ENCODE measurements around the gene TNNC2.
A peak's percentile ranks its signal among the peaks of the same experiment; 100 is the strongest.
"Not testable (repeated sequence)": the region's sequence is repeated elsewhere in the genome, so short reads cannot be mapped to it uniquely, and the experiment has no call there.

The TNNC2 gene

DNA sequence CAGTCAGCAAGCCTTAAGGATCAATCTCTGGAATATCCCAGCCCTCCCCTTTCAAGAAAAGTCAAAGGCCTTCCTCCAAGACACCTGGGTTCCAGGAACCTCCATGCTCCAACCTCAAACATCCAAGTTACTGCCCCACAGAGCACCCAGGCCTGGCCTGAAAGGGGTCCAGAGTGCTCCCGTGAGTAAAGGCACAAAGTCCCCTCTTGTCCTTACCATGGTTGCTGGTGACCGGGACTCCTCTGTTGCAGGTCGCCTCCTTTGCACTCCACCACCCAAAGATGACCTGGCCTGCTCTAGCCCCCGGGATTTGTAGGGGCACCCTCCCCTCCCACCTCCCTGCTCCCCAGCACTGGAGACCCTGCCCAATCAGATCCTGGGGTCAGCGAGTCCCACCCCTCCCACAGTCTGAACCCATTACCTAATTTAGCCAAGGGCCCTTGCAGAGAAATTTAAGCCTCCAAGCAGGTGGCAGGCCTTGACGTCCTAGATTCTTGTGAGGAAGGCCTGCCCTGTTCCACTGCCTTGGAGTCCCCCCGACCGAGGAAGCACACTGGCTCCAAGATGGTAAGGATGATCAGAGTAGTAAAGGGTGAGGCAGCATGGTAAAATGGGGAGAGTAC, at the start of gene TNNC2:
Gene TNNC2 (minus strand): TSS at position 283 of the 623 bp plus-strand sequence. CDS start 64 bp downstream, at position 219.
- DNase-seq = no peak

- DNase-seq = no peak
Measured at GRCh38 chr20:45874576-45874975, 47.5 kb upstream of the TNNC2 start.

- not testable (repeated sequence) for DNase-seq
Measured at GRCh38 chr20:45874104-45874481, 47.0 kb upstream of the TNNC2 start.

GRCh38 chr20:45873409-45874103, 46.4 kb upstream of the TNNC2 start:
- DNase-seq = no peak

GRCh38 chr20:45872626-45873025, 45.5 kb upstream of the TNNC2 start:
- no peak for DNase-seq

- no peak for DNase-seq
Measured at GRCh38 chr20:45867819-45868176, 40.7 kb upstream of the TNNC2 start.

- DNase-seq = no peak
Measured at GRCh38 chr20:45867136-45867818, 40.2 kb upstream of the TNNC2 start.

GRCh38 chr20:45866454-45866853, 39.3 kb upstream of the TNNC2 start:
- no peak for DNase-seq

DNA sequence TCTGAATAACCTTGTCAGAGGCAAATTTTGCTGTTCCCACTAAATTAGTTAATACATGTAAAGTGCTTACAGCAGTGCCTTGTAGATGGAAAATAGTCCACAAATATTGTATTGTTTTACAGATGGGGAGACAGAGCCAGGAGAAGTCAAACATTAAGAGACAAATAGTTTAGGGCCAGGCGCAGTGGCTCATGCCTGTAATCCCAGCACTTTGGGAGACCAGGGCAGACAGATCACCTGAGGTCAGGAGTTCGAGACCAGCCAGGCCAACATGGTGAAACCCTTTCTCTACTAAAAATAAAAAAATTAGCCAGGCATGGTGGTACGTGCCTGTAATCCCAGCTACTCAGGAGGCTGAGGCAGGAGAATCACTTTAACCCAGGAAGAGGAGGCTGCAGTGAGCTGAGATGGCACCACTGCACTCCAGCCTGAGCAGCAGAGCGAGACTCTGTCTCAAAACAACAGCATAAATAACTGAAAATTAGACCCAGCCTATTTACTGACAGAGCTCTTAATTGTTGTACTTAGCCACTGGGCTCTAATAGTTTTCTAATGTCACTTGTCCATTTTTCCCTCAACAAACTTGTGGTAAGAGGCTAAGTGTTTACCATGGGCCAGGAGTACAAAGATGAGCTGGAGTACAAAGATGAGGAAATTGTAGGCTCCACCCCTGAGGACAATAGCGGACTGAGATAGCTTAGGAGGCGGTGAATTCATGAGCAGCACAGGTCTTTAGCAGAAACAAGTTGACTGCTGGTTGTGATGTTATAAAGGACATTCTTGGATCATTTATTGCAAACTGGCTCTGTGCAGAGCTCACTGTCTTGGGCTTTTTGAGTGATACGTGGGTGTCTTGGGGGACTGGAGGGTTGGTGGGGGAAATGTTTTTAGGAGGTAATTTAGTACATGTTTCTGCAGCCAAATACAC, 36.7 kb upstream of the TNNC2 start:
- no peak for DNase-seq

DNA sequence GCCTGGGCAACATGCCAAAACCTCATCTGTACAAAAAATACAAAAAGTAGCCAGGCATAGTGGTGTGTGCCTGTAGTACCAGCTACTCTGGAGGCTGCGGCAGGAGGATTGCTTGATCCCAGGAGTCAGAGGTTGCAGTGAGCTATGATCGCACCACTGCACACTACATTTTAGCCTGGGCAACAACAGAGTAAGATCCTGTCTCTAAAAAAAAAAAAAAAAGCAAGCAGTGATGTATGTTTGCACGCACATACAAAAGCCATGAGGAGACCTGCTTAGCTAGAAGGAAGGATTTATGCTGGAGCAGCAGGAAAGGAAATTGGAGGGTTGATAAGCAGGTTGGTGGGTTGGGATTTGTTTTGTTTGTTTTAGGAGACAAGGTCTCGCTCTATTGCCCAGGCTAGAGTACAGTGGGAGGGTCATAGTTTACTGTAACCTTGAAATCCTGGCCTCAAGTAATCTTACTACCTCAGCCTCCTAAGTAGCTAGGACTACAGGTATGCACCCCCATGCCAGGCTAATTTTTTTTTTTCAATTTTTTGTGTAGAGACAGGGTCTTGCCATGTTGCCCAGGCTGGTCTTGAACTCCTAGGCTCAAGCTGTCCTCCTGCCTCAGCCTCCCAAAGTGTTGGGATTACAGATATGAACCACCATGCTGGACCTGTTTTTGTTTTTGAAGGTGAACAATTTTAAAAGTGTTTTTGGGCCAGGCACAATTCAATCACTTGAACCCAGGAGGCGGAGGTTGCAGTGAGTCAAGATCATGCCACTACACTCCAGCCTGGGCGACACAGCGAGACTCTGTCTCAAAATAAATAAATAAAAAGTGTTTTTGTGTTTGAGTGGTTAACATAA, 34.3 kb upstream of the TNNC2 start:
- DNase-seq = no peak

- DNase-seq = no peak
Measured at GRCh38 chr20:45860560-45861220, 33.6 kb upstream of the TNNC2 start.

DNA sequence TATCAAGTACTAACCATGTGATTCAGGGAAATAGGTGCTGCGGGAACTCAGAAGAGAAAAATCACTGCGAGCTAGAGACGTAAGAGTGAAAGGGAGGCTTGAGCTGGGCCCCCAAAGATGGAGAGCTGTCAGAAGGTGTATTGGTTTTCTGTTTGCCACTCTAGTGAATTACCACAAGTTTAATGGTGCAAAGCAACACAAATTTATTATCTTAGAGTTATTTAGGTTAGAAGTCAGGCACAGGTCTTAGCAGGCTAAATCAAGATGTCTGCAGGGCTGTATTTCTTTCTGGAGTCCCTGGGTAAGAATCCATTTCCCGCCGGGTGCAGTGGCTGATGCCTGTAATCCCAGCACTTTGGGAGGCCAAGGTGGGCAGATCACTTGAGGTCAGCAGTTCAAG, 32.8 kb upstream of the TNNC2 start:
- no peak for DNase-seq

DNA sequence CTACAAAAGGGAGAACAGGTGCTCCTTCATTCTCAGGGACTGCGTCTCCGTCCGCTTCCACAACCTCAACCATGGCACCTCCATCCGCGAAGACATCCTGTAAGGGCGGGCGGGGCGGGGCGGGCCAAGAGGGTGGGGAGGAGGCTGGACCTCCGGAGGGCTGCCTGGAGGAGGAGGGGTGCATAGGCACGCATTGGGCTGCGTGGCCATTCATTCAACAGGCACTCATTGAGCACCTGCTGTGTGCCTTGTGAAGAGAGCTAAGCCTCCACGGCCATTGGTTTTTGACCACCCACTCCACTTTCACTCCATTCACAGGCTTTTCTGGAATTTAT, 30.7 kb upstream of the TNNC2 start:
- no peak for DNase-seq

GRCh38 chr20:45857114-45857881, 30.2 kb upstream of the TNNC2 start, which contains the start of the genes ACOT8 and ZSWIM3:
Gene ACOT8, minus strand, starts transcription at chr20:45857392. Its CDS starts 77 bp downstream, at chr20:45857315.
Gene ZSWIM3, plus strand, starts transcription at chr20:45857614. Its CDS starts 212 bp downstream, at chr20:45857826.
- peak; percentile 85 for DNase-seq

GRCh38 chr20:45853484-45853883, 26.4 kb upstream of the TNNC2 start:
- no peak for DNase-seq

GRCh38 chr20:45852326-45852725, 25.2 kb upstream of the TNNC2 start:
- DNase-seq = no peak

DNA sequence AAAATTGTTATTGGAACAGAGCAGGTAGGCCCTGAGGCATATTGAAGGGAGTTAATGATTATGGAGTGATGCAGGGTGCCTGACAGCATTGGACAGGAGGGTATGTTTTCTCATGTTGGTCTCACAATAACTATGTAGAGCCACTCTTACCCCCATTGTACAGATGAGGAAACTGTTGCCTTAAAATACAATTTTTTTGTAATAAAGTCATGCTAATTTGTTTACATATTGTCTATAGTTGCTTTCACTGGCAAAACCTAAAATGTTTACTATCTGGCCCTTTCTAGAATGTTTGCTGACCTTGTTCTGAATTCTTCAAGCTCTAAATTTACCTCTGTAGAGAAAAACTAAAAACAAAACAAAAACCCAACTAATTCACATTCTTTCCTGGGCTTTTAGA, 24.4 kb upstream of the TNNC2 start:
- no peak for DNase-seq

GRCh38 chr20:45850926-45851325, 23.8 kb upstream of the TNNC2 start:
- no peak for DNase-seq

DNA sequence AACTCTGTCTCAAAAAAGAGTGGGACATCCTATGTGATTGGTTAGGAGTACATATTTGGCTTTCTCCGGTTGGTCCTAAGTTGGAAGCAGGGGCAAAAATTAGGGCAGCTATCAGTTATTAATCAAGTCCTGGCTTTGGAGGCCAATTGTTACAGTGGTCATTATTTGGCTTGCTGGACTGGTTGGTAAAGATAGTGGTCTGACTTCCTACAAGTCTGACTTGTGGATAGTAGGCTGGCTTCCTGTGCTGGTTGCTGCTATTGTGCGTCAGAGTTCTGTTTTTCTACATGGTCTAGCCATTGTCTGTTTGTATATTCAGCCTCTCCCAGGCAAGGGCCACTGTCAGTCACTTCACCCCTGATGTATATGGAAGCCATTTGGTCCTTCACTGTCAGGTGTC, 23.1 kb upstream of the TNNC2 start:
- no peak for DNase-seq

DNA sequence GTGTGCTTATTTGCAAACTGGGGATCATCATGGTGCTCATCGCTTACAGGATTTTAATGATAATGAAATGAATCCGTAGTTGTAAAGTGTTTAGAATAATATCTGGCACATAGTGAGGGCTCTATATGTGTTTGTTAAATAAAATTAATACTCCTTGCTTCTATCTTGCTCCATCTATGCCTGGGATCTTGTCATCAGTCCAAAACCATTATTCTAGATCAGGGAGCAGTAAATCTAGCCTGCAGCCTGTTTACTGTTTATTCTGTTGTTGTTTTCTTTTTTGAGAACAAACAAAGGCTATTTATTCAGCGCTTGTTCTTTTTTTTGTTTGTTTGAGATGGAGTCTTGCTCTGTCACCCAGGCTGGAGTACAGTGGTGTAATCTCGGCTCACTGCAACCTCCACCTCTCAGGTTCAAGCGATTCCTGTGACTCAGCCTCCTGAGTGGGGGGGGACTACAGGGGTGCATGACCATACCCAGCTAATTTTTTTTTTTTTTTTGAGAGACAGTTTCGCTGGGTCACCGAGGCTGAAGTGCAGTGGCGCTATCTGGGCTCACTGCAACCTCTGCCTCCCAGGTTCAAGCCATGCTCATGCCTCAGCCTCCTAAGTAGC, 22.0 kb upstream of the TNNC2 start:
- DNase-seq = no peak

All from activated CD4-positive, alpha-beta T cell treated with anti-CD3 and anti-CD28 coated beads, Interleukin-2, amount 50 U/mL, for 1 hour (primary cell).